Transverse colon (tissue), 4 donors: ENCODE data around the gene PTPN3.

ENCODE experiments used
- CTCF ChIP-seq, 5 experiments: fragments of 200-600 bp in 3 of 5; fragments of 450-650 bp in 2 of 5; sonication (generic) in 3 of 5; IDR thresholded peaks; 1 replicate in 2 of 5; 2 replicates in 3 of 5; pipeline ENCODE4 v1.5.1; 2016 to 2017; ENCODE audit warnings: antibody characterized with exemption in 5 of 5, inconsistent platforms in 3 of 5, mild to moderate bottlenecking in 2 of 5, moderate library complexity in 1 of 5
- EP300 ChIP-seq: sonication (generic); formaldehyde crosslinking; IDR thresholded peaks from one replicate; pipeline ENCODE4 v1.6.1; 2017; ENCODE audit warnings: antibody characterized with exemption, low read depth
- POLR2A ChIP-seq: fragments of 450-650 bp; IDR thresholded peaks from one replicate; pipeline ENCODE4 v1.6.1; 2016; ENCODE audit warnings: antibody characterized with exemption, mild to moderate bottlenecking, moderate library complexity
- POLR2AphosphoS5 ChIP-seq, 3 donors: sonication (generic); formaldehyde crosslinking; IDR thresholded peaks; one replicate each; pipeline ENCODE4 v1.6.1; 2016; ENCODE audit warnings: antibody characterized with exemption in 3 of 3

GRCh38 chr9:109522106-109522505 lies 24.0 kb upstream of the PTPN3 start:
- TF ChIP-seq EP300 (no peak), CTCF (IDR thresholded peaks at IDR 0.05) (no peak), POLR2A (no peak), POLR2AphosphoS5 (IDR thresholded peaks at IDR 0.05) (no peak)
